ENCODE data around the gene NT5C2.
"Not testable (repeated sequence)": the region's sequence is repeated elsewhere in the genome, so short reads cannot be mapped to it uniquely, and the experiment has no call there.

- TF ChIP-seq POLR2A (IDR thresholded peaks at IDR 0.05; ENCODE audit: low read depth, low read length); POLR2AphosphoS5 (IDR thresholded peaks at IDR 0.05; ENCODE audit: low read depth, low read length); SPI1 (IDR thresholded peaks at IDR 0.05; ENCODE audit: low read depth, low read length); TAF1 (IDR thresholded peaks at IDR 0.05; ENCODE audit: low read depth, low read length); PAX5 (IDR thresholded peaks at IDR 0.05; ENCODE audit: insufficient read depth, low read length, severe bottlenecking); POU2F2 (IDR thresholded peaks at IDR 0.05; ENCODE audit: low read depth, low read length): not testable (repeated sequence)
These were observed 13.6 kb upstream of the NT5C2 start for GRCh38 chr10:103206715-103207114.
